Ramos (cell line): ENCODE measurements around the gene COTL1.

ENCODE experiments used
- in situ Hi-C: fragments of 300-500 bp; cut with MboI; formaldehyde crosslinking; loops from one replicate; pipeline ENCODE4 v1.14.3; 2022; ENCODE audit warnings: low sequenced_read_pairs; ENCODE audit not compliant: unreplicated experiment

The COTL1 gene

GRCh38 chr16:84517366-84517765, 100.5 kb downstream of the COTL1 start:
- in situ Hi-C loops = no loop called here
